ENCODE results near the gene IGFBP3. TPM values are rescaled to one million over a fixed set of nuclear protein-coding genes. Genes with fewer than 3 reads are reported as not detected.

IGFBP3 gene
- total RNA-seq, 1 donor = 2,181 TPM

GRCh38 chr7:45924283-45924682 lies 3.2 kb upstream of the IGFBP3 start:
- Histone ChIP-seq H3K9me3 (ENCODE audit: low read depth, low read length) (no peaks in the 10 kb centered on the region), H3K36me3 (ENCODE audit: insufficient read depth, low read length) (no peaks in the 10 kb centered on the region), H3K27me3 (ENCODE audit: insufficient read depth, low read length) (no peaks in the 10 kb centered on the region), H4K20me1 (ENCODE audit: insufficient read depth, low read length) (peaks cover 9% of the 10 kb centered on the region), H3K4me3 (ENCODE audit: insufficient read depth, low read length) (no peak overlapping the region), H3K79me2 (ENCODE audit: insufficient read depth, low read length) (peaks cover 12% of the 10 kb centered on the region), H2AFZ (ENCODE audit: low read length) (peak overlapping the region; percentile 13), H3K27ac (ENCODE audit: low read depth, low read length) (peak overlapping the region; percentile 84), H3K4me2 (ENCODE audit: insufficient read depth, low read length) (peak overlapping the region; percentile 33), H3K4me1 (ENCODE audit: insufficient read depth, low read length) (peaks cover 42% of the 10 kb centered on the region)
- peak; percentile 87 for DNase-seq (ENCODE audit: insufficient read length, low spot score, missing footprints)
- TF ChIP-seq CTCF (IDR thresholded peaks at IDR 0.05; ENCODE audit: extremely low read depth, low read depth, low read length) = peak; percentile 24

DNA sequence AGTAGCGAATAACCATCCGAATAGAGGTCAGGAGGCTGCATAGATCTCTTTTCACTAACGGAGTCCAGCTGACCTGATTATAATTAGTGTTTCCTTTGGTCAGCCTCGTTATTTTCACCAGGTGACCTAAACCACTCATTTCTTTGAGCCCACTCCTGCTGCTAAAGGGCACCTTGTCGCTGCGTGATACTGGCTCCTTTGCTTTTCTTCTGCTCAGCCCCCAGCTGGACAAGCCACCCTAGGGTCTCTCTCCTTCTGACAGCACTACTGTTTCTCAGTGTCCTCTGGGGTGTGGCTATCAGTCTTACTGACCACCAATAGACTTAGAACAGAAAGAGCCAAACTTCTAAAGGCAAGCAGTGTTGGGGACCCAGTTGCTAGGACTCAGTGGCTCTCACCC lies 2.7 kb upstream of the IGFBP3 start:
- Histone ChIP-seq H3K79me2 (ENCODE audit: insufficient read depth, low read length) (peaks cover 17% of the 10 kb centered on the region), H3K36me3 (ENCODE audit: insufficient read depth, low read length) (no peaks in the 10 kb centered on the region), H3K27me3 (ENCODE audit: insufficient read depth, low read length) (no peaks in the 10 kb centered on the region), H4K20me1 (ENCODE audit: insufficient read depth, low read length) (peaks cover 10% of the 10 kb centered on the region), H3K4me1 (ENCODE audit: insufficient read depth, low read length) (peaks cover 47% of the 10 kb centered on the region), H3K4me2 (ENCODE audit: insufficient read depth, low read length) (peak overlapping the region; percentile 33), H3K4me3 (ENCODE audit: insufficient read depth, low read length) (no peak overlapping the region), H3K9me3 (ENCODE audit: low read depth, low read length) (no peaks in the 10 kb centered on the region), H2AFZ (ENCODE audit: low read length) (no peak overlapping the region), H3K27ac (ENCODE audit: low read depth, low read length) (peak overlapping the region; percentile 84)
- DNase-seq (ENCODE audit: insufficient read length, low spot score, missing footprints) = no peak
- no peak for TF ChIP-seq CTCF (IDR thresholded peaks at IDR 0.05; ENCODE audit: extremely low read depth, low read depth, low read length)

DNA sequence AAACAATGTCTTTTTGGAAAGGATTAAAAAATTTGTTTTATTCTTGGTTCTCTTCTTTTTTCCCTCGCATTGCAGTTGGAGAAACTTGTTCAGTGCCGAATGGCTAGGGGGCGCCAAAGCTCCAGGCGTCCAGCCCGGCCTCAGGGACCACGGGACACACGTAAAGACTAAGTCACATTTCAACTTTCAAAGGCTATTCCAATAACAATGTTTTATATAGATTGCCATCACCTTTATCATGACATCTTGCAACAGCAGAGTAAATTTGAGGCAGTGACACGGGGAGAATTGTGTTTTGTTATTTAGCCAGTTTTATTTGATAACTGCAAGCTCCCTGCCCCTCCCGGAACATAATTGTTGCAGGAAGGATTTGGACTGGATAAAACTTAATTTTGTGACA lies 2.2 kb upstream of the IGFBP3 start:
- Histone ChIP-seq H3K4me2 (ENCODE audit: insufficient read depth, low read length) (peak overlapping the region; percentile 88), H4K20me1 (ENCODE audit: insufficient read depth, low read length) (peaks cover 16% of the 10 kb centered on the region), H3K9me3 (ENCODE audit: low read depth, low read length) (no peaks in the 10 kb centered on the region), H3K79me2 (ENCODE audit: insufficient read depth, low read length) (peaks cover 22% of the 10 kb centered on the region), H2AFZ (ENCODE audit: low read length) (peak overlapping the region; percentile 68), H3K4me3 (ENCODE audit: insufficient read depth, low read length) (peak overlapping the region; percentile 77), H3K4me1 (ENCODE audit: insufficient read depth, low read length) (peaks cover 52% of the 10 kb centered on the region), H3K27me3 (ENCODE audit: insufficient read depth, low read length) (no peaks in the 10 kb centered on the region), H3K36me3 (ENCODE audit: insufficient read depth, low read length) (peaks cover 2% of the 10 kb centered on the region), H3K27ac (ENCODE audit: low read depth, low read length) (peak overlapping the region; percentile 84)
- peak; percentile 99 for TF ChIP-seq CTCF (IDR thresholded peaks at IDR 0.05; ENCODE audit: extremely low read depth, low read depth, low read length)
- peak; percentile 78 for DNase-seq (ENCODE audit: insufficient read length, low spot score, missing footprints)

GRCh38 chr7:45922810-45923209 lies 1.7 kb upstream of the IGFBP3 start:
- H3K9me3 ChIP-seq (ENCODE audit: low read depth, low read length) = no peaks in the 10 kb centered on the region
- H4K20me1 ChIP-seq (ENCODE audit: insufficient read depth, low read length) = peaks cover 20% of the 10 kb centered on the region
- peaks cover 26% of the 10 kb centered on the region for H3K79me2 ChIP-seq (ENCODE audit: insufficient read depth, low read length)
- DNase-seq (ENCODE audit: insufficient read length, low spot score, missing footprints) = no peak
- H3K4me1 ChIP-seq (ENCODE audit: insufficient read depth, low read length) = peaks cover 57% of the 10 kb centered on the region
- peaks cover 6% of the 10 kb centered on the region for H3K36me3 ChIP-seq (ENCODE audit: insufficient read depth, low read length)
- peak overlapping the region; percentile 84 for H3K27ac ChIP-seq (ENCODE audit: low read depth, low read length)
- H3K4me3 ChIP-seq (ENCODE audit: insufficient read depth, low read length) = peak overlapping the region; percentile 77
- TF ChIP-seq CTCF (IDR thresholded peaks at IDR 0.05; ENCODE audit: extremely low read depth, low read depth, low read length) = no peak
- H3K27me3 ChIP-seq (ENCODE audit: insufficient read depth, low read length) = no peaks in the 10 kb centered on the region
- peak overlapping the region; percentile 68 for H2AFZ ChIP-seq (ENCODE audit: low read length)
- H3K4me2 ChIP-seq (ENCODE audit: insufficient read depth, low read length) = peak overlapping the region; percentile 88
